ENCODE results near the gene ST6GAL1.
A peak's percentile ranks its signal among the peaks of the same experiment; 100 is the strongest.

Gene ST6GAL1

DNA sequence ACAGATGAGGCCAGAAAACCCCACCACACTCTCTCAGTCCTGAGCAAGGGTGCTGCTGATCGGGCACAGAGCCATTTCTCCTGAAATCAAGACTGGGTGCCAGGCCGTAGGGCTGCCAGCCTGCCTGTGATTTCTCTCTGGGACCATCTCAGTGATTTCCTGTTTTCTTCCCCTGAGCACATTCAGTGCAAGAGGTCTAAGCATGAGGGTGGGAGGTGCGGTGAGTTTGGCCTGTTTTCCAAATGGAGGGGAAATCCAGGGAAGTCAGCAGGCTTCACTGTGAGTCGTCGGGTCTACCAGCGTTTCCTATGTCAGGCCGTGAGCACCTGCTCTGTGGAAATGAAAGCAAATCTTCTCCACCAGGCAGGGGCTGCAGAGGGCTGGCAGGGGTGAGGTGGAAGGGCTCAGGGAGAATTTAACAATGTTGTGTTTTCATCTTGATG, 82.3 kb downstream of the ST6GAL1 start:
- H3K4me1 ChIP-seq (ENCODE audit: control extremely low read depth in 1 of 4, control insufficient read depth in 4 of 4, insufficient read depth in 4 of 4, low read length in 3 of 4) = peaks cover 12 to 26% (median 15%) of the 10 kb centered on the region in 4 experiments
- no peaks in the 10 kb centered on the region for H3K27me3 ChIP-seq (replicated peaks in 2 of 5; ENCODE audit: control insufficient read depth in 4 of 5, insufficient read depth in 5 of 5, low read length in 4 of 5)
- peak overlapping the region in 1 of 2 experiments; percentile 57 for H3K27ac ChIP-seq (ENCODE audit: insufficient read depth in 1 of 2, low read depth in 1 of 2, low read length in 2 of 2, poor library complexity in 1 of 2, severe bottlenecking in 2 of 2)
- ChIA-PET CTCF (interaction anchor here (1.2 to 1.5 kb wide), 3 partner anchors 80 to 98 kb away, joined by 3 to 4 read pairs (median 3); no protein-coding TSS in a partner anchor), POLR2A (interaction anchor here (0.7 kb wide), 1 partner anchor 20 kb away, joined by 3 read pairs; no protein-coding TSS in a partner anchor)
- DNase-seq = peak in 2 of 3 donors; percentile 82 to 85
- 12% methylated on average over 6 of the region's 7 CpGs for WGBS (ENCODE audit: insufficient coverage)
- peak overlapping the region in 2 of 7 experiments; percentile 15 to 51 for H3K4me3 ChIP-seq (ENCODE audit: control insufficient read depth in 1 of 7, extremely low read depth in 1 of 7, insufficient read depth in 4 of 7, low read depth in 2 of 7, low read length in 6 of 7)
- peaks cover 0 to 4% (median 0%) of the 10 kb centered on the region in 5 experiments for H3K9me3 ChIP-seq (ENCODE audit: control extremely low read depth in 1 of 5, control insufficient read depth in 4 of 5, insufficient read depth in 2 of 5, low read depth in 1 of 5, low read length in 4 of 5)
- peaks cover 4 to 22% (median 8%) of the 10 kb centered on the region in 4 experiments for H3K36me3 ChIP-seq (ENCODE audit: control insufficient read depth in 4 of 4, insufficient read depth in 4 of 4, low read length in 3 of 4)

DNA sequence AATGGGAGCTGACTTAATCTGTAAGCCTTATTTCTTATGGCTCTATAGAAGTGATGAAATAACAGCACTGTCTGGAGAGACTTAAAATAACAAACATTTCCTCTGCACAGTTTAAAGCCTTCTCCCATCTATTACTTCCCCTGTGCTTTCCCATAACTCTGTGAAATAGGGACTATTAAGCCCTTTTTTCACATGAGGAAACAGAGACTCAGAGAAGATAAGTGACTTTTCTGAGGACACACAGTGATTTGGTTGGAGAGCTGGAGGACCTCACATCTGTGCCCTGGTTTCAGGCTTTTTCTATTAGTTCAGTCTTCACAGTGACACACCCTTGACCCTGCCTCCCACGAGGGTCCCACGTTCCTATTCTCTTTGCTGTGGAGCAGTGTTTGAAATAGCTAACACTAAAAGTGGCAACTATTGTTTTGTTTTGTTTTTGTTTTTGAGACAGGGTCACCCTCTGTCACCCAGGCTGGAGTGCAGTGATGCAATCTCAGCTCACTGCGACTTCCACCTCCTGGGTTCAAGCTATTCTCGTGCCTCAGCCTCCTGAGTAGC, 82.9 kb downstream of the ST6GAL1 start:
- WGBS (ENCODE audit: insufficient coverage) = 88% methylated on average over 1 of the region's 4 CpGs
- Histone ChIP-seq H3K36me3 (ENCODE audit: control insufficient read depth in 4 of 4, insufficient read depth in 4 of 4, low read length in 3 of 4) (peaks cover 5 to 26% (median 8%) of the 10 kb centered on the region in 4 experiments), H3K4me3 (ENCODE audit: control insufficient read depth in 1 of 7, extremely low read depth in 1 of 7, insufficient read depth in 4 of 7, low read depth in 2 of 7, low read length in 6 of 7) (no peak overlapping the region), H3K4me1 (ENCODE audit: control extremely low read depth in 1 of 4, control insufficient read depth in 4 of 4, insufficient read depth in 4 of 4, low read length in 3 of 4) (peaks cover 12 to 26% (median 15%) of the 10 kb centered on the region in 4 experiments), H3K9me3 (ENCODE audit: control extremely low read depth in 1 of 5, control insufficient read depth in 4 of 5, insufficient read depth in 2 of 5, low read depth in 1 of 5, low read length in 4 of 5) (peaks cover 0 to 2% (median 0%) of the 10 kb centered on the region in 5 experiments), H3K27ac (ENCODE audit: insufficient read depth in 1 of 2, low read depth in 1 of 2, low read length in 2 of 2, poor library complexity in 1 of 2, severe bottlenecking in 2 of 2) (peak overlapping the region in 1 of 2 experiments; percentile 57), H3K27me3 (replicated peaks in 2 of 5; ENCODE audit: control insufficient read depth in 4 of 5, insufficient read depth in 5 of 5, low read length in 4 of 5) (no peaks in the 10 kb centered on the region)
- ChIA-PET CTCF (interaction anchor here (1.2 to 1.5 kb wide), 4 partner anchors 15 to 98 kb away, joined by 3 to 4 read pairs (median 3); no protein-coding TSS in a partner anchor), POLR2A (interaction anchor here (0.5 kb wide), 1 partner anchor 9 kb away, joined by 3 read pairs; no protein-coding TSS in a partner anchor)
- no peak for DNase-seq

DNA sequence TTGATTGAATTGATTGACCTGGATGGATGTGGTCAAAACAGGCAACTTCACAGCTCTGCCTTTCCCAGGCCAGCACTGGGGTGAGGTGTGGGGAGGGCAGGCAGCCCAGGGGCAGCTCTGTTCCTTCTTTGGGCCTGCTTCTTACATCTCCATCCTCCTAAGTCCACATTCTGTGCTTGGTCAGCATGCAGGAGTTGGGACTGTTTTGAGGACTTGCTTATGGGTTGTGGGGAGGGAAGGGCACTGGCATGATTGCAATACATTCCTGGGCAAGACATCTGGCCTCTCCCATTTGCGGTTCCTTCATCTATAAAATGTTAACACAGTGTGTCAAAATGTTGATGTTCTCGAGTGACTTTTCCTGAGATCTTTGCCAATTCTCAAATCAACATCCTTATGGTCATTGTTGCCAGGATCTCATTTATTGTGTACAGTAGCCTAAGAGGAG, 84.1 kb downstream of the ST6GAL1 start:
- no peaks in the 10 kb centered on the region for H3K9me3 ChIP-seq (ENCODE audit: control extremely low read depth in 1 of 5, control insufficient read depth in 4 of 5, insufficient read depth in 2 of 5, low read depth in 1 of 5, low read length in 4 of 5)
- WGBS (ENCODE audit: insufficient coverage) = 95% methylated on average over 2 of the region's 2 CpGs
- H3K27me3 ChIP-seq (replicated peaks in 2 of 5; ENCODE audit: control insufficient read depth in 4 of 5, insufficient read depth in 5 of 5, low read length in 4 of 5) = no peaks in the 10 kb centered on the region
- no peak overlapping the region for H3K4me3 ChIP-seq (ENCODE audit: control insufficient read depth in 1 of 7, extremely low read depth in 1 of 7, insufficient read depth in 4 of 7, low read depth in 2 of 7, low read length in 6 of 7)
- ChIA-PET POLR2A (no interaction called here), CTCF (interaction anchor here (1.2 kb wide), 1 partner anchor 13 kb away, joined by 3 read pairs; no protein-coding TSS in a partner anchor)
- H3K27ac ChIP-seq (ENCODE audit: insufficient read depth in 1 of 2, low read depth in 1 of 2, low read length in 2 of 2, poor library complexity in 1 of 2, severe bottlenecking in 2 of 2) = no peak overlapping the region
- H3K36me3 ChIP-seq (ENCODE audit: control insufficient read depth in 4 of 4, insufficient read depth in 4 of 4, low read length in 3 of 4) = peaks cover 5 to 26% (median 9%) of the 10 kb centered on the region in 4 experiments
- no peak for DNase-seq
- H3K4me1 ChIP-seq (ENCODE audit: control extremely low read depth in 1 of 4, control insufficient read depth in 4 of 4, insufficient read depth in 4 of 4, low read length in 3 of 4) = peaks cover 12 to 26% (median 15%) of the 10 kb centered on the region in 4 experiments

DNA sequence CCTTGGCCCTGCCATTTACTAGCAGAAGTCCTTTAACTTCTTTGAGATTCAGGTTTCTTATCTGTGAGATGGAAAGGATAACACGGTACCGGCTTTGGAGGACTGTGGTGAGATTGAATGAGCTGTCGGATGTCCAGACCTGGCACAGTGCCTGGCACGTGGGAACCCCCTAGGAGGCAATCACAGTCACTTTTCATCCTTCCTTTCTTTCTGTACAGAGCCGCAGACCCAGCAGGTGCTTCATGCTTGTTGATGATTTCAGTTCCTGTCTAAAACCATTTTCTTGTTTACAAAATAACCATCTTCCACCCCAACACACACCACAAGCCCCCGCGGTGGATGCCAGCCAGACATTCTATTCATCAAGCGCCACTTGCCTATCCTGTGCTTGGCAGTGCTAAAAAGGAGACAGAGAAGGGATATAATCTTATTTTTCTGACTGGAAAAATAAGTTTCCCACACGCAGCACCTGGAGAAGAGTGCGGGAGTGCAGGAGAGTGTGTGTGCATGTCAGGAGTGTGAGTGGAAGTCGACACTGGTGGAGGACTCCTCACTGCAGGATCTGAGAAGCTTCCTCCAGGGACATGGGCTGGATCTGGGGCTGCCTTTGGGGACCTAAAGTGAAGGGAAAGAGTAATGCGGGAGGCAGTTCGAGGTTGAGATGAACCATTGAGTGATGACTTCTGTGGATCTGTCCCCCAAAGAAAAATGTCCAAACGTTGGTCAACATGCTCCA, 85.7 kb downstream of the ST6GAL1 start:
- WGBS (ENCODE audit: insufficient coverage) = 78% methylated on average over 11 of the region's 14 CpGs
- Histone ChIP-seq H3K27me3 (replicated peaks in 2 of 5; ENCODE audit: control insufficient read depth in 4 of 5, insufficient read depth in 5 of 5, low read length in 4 of 5) (no peaks in the 10 kb centered on the region), H3K4me3 (ENCODE audit: control insufficient read depth in 1 of 7, extremely low read depth in 1 of 7, insufficient read depth in 4 of 7, low read depth in 2 of 7, low read length in 6 of 7) (no peak overlapping the region), H3K4me1 (ENCODE audit: control extremely low read depth in 1 of 4, control insufficient read depth in 4 of 4, insufficient read depth in 4 of 4, low read length in 3 of 4) (peaks cover 12 to 26% (median 15%) of the 10 kb centered on the region in 4 experiments), H3K27ac (ENCODE audit: insufficient read depth in 1 of 2, low read depth in 1 of 2, low read length in 2 of 2, poor library complexity in 1 of 2, severe bottlenecking in 2 of 2) (no peak overlapping the region), H3K9me3 (ENCODE audit: control extremely low read depth in 1 of 5, control insufficient read depth in 4 of 5, insufficient read depth in 2 of 5, low read depth in 1 of 5, low read length in 4 of 5) (no peaks in the 10 kb centered on the region), H3K36me3 (ENCODE audit: control insufficient read depth in 4 of 4, insufficient read depth in 4 of 4, low read length in 3 of 4) (peaks cover 5 to 26% (median 9%) of the 10 kb centered on the region in 4 experiments)
- CTCF ChIA-PET = interaction anchor here (0.7 to 0.8 kb wide), 2 partner anchors 11 to 16 kb away, joined by 3 read pairs; no protein-coding TSS in a partner anchor
- POLR2A ChIA-PET = no interaction called here
- DNase-seq = peak in 1 of 3 donors; percentile 30

DNA sequence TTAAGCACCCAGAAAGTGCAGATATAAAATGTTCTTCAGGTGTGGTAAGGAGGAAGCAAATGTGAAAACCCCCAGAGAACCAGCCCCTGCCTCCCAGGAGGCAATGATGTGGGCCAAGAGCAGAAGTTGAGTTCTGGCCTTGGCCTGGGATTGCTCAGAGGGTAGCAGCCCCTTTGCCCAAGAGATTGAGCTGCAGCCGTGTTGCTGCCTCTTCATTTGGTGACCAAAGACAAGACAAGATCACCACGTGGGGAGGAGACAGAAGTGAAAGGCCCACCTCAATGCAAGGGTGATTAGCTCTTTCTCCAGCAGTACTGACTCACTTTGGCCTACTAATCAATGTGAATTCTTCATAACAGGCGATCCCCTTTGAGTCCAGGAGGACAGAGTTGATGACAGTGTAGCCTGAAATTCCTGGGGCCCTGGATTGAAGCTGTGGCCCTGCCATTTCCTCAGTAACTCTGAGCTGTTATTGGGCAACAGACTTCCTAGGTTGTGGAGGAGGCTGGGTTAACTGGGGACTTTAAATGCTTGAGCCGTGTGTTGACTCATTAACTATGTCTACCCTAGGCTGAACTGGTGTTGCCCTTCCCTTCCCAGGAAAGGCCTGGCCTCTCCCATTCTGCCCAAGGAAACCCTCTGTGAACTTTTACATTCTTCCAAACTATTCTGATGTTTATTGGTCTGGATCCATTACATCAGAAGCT, 86.5 kb downstream of the ST6GAL1 start:
- peaks cover 8 to 22% (median 15%) of the 10 kb centered on the region in 4 experiments for H3K4me1 ChIP-seq (ENCODE audit: control extremely low read depth in 1 of 4, control insufficient read depth in 4 of 4, insufficient read depth in 4 of 4, low read length in 3 of 4)
- ChIA-PET CTCF (interaction anchor here (0.7 to 0.8 kb wide), 3 partner anchors 12 to 168 kb away, joined by 3 read pairs; no protein-coding TSS in a partner anchor), POLR2A (no interaction called here)
- DNase-seq = no peak
- no peaks in the 10 kb centered on the region for H3K27me3 ChIP-seq (replicated peaks in 2 of 5; ENCODE audit: control insufficient read depth in 4 of 5, insufficient read depth in 5 of 5, low read length in 4 of 5)
- no peaks in the 10 kb centered on the region for H3K9me3 ChIP-seq (ENCODE audit: control extremely low read depth in 1 of 5, control insufficient read depth in 4 of 5, insufficient read depth in 2 of 5, low read depth in 1 of 5, low read length in 4 of 5)
- peaks cover 5 to 26% (median 9%) of the 10 kb centered on the region in 4 experiments for H3K36me3 ChIP-seq (ENCODE audit: control insufficient read depth in 4 of 4, insufficient read depth in 4 of 4, low read length in 3 of 4)
- 100% methylated on average over 3 of the region's 4 CpGs for WGBS (ENCODE audit: insufficient coverage)
- H3K4me3 ChIP-seq (ENCODE audit: control insufficient read depth in 1 of 7, extremely low read depth in 1 of 7, insufficient read depth in 4 of 7, low read depth in 2 of 7, low read length in 6 of 7) = no peak overlapping the region
- H3K27ac ChIP-seq (ENCODE audit: insufficient read depth in 1 of 2, low read depth in 1 of 2, low read length in 2 of 2, poor library complexity in 1 of 2, severe bottlenecking in 2 of 2) = no peak overlapping the region

DNA sequence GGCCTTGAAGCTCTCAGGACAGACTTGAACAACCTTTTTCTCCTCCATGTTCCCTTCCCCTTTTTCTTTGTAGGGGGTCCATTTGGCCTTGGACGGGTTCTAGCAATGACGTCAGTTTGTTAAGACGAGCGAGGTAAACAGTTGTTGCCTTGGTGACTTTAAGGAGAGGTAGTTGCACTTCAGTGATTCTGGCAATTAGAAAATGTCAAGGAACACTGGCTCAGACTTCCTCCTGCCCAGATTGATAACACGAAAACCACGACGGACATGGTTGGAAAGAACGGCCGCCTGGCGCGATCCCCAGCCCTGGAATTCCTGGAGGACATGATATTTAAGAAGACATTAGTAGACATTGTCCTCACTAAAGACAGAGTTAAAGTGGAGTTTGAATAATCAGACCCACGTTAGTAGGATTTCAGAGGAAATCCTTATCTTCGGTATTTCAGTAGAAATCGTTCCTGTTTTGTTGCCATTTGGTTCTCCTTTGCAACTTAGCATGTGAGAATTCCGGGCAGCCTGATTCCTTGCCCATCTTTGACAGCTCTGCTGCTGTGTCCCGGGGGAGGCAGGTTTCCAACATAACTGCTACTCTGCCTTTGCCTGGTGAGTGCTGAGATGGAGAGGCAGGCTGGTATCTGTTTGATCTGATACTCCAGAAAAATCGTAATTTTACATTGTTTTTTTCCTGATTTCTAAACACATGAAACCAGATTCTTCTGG, 87.3 kb downstream of the ST6GAL1 start:
- H3K4me3 ChIP-seq (ENCODE audit: control insufficient read depth in 1 of 7, extremely low read depth in 1 of 7, insufficient read depth in 4 of 7, low read depth in 2 of 7, low read length in 6 of 7) = no peak overlapping the region
- ChIA-PET POLR2A (no interaction called here), CTCF (interaction anchor here (0.8 to 1.8 kb wide), 2 partner anchors 28 to 168 kb away, joined by 3 to 4 read pairs; no protein-coding TSS in a partner anchor)
- H3K27me3 ChIP-seq (replicated peaks in 2 of 5; ENCODE audit: control insufficient read depth in 4 of 5, insufficient read depth in 5 of 5, low read length in 4 of 5) = no peaks in the 10 kb centered on the region
- H3K36me3 ChIP-seq (ENCODE audit: control insufficient read depth in 4 of 4, insufficient read depth in 4 of 4, low read length in 3 of 4) = peaks cover 5 to 26% (median 9%) of the 10 kb centered on the region in 4 experiments
- H3K27ac ChIP-seq (ENCODE audit: insufficient read depth in 1 of 2, low read depth in 1 of 2, low read length in 2 of 2, poor library complexity in 1 of 2, severe bottlenecking in 2 of 2) = no peak overlapping the region
- H3K9me3 ChIP-seq (ENCODE audit: control extremely low read depth in 1 of 5, control insufficient read depth in 4 of 5, insufficient read depth in 2 of 5, low read depth in 1 of 5, low read length in 4 of 5) = no peaks in the 10 kb centered on the region
- H3K4me1 ChIP-seq (ENCODE audit: control extremely low read depth in 1 of 4, control insufficient read depth in 4 of 4, insufficient read depth in 4 of 4, low read length in 3 of 4) = peaks cover 5 to 16% (median 9%) of the 10 kb centered on the region in 4 experiments
- WGBS (ENCODE audit: insufficient coverage) = 80% methylated on average over 14 of the region's 17 CpGs
- no peak for DNase-seq

Measured in common myeloid progenitor, CD34-positive (primary cell).